Ascending aorta (tissue), 2 donors: ENCODE results near the gene TIMM22. TPM values are rescaled to one million over a fixed set of nuclear protein-coding genes. Genes with fewer than 3 reads are reported as not detected.

ENCODE experiments used
- DNase-seq, 2 donors: peaks; one replicate each; pipeline ENCODE4 v3.0.0-alpha.2; 2019; ENCODE audit warnings: low spot score in 2 of 2
- H3K27ac ChIP-seq, 2 donors: fragments of 200-600 bp; sonication (generic); one replicate each; pipeline ENCODE4 v1.5.1; 2016 to 2017; ENCODE audit warnings: mild to moderate bottlenecking in 1 of 2
- H3K27me3 ChIP-seq: fragments of 200-600 bp; sonication (generic); one replicate; pipeline ENCODE4 v1.5.1; 2017
- H3K36me3 ChIP-seq, 2 donors: fragments of 200-600 bp; sonication (generic); one replicate each; pipeline ENCODE4 v1.5.1; 2016
- H3K4me1 ChIP-seq, 2 donors: fragments of 200-600 bp; sonication (generic); one replicate each; pipeline ENCODE4 v1.5.1; 2016 to 2017; ENCODE audit warnings: mild to moderate bottlenecking in 1 of 2
- H3K4me3 ChIP-seq, 2 donors: fragments of 200-600 bp; sonication (generic); one replicate each; pipeline ENCODE4 v1.5.1; 2016 to 2017; ENCODE audit warnings: mild to moderate bottlenecking in 1 of 2
- H3K9me3 ChIP-seq, 2 donors: fragments of 200-600 bp; sonication (generic); one replicate each; pipeline ENCODE4 v1.5.1; 2016
- intact Hi-C: fragments of 100-400 bp; cut with DNase I; formaldehyde crosslinking; loops from one replicate; pipeline ENCODE4 v1.15.1; 2023
- total RNA-seq: library from RNA; depleted of rRNA; stranded (reverse); fragments of >200 nt; gene quantifications from one replicate; pipeline ENCODE4 v1.1.0, GENCODE V29; 2016
- TF ChIP-seq, protein P1 (sequence below), 3 experiments: fragments of 200-600 bp in 2 of 3; fragments of 450-650 bp in 1 of 3; sonication (generic) in 2 of 3; IDR thresholded peaks; one replicate each; pipeline ENCODE4 v1.5.1; 2016 to 2019; ENCODE audit warnings: antibody characterized with exemption in 3 of 3, mild to moderate bottlenecking in 1 of 3, moderate library complexity in 1 of 3

The TIMM22 gene
- total RNA-seq, 1 donor from 2014 or later = 12.1 TPM

- Histone ChIP-seq H3K4me1 (peaks cover 24 to 45% of the 10 kb centered on the region in 2 donors), H3K9me3 (no peaks in the 10 kb centered on the region), H3K27ac (peak overlapping the region; percentile 94), H3K36me3 (peaks cover 3 to 18% of the 10 kb centered on the region in 2 donors), H3K27me3 (no peaks in the 10 kb centered on the region), H3K4me3 (no peak overlapping the region)
- TF ChIP-seq, protein P1, sequence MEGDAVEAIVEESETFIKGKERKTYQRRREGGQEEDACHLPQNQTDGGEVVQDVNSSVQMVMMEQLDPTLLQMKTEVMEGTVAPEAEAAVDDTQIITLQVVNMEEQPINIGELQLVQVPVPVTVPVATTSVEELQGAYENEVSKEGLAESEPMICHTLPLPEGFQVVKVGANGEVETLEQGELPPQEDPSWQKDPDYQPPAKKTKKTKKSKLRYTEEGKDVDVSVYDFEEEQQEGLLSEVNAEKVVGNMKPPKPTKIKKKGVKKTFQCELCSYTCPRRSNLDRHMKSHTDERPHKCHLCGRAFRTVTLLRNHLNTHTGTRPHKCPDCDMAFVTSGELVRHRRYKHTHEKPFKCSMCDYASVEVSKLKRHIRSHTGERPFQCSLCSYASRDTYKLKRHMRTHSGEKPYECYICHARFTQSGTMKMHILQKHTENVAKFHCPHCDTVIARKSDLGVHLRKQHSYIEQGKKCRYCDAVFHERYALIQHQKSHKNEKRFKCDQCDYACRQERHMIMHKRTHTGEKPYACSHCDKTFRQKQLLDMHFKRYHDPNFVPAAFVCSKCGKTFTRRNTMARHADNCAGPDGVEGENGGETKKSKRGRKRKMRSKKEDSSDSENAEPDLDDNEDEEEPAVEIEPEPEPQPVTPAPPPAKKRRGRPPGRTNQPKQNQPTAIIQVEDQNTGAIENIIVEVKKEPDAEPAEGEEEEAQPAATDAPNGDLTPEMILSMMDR (IDR thresholded peaks at IDR 0.05) = no peak
- intact Hi-C loops = no loop called here
- DNase-seq = no peak
These were observed 24.2 kb downstream of the TIMM22 start for GRCh38 chr17:1021147-1021546.

DNA sequence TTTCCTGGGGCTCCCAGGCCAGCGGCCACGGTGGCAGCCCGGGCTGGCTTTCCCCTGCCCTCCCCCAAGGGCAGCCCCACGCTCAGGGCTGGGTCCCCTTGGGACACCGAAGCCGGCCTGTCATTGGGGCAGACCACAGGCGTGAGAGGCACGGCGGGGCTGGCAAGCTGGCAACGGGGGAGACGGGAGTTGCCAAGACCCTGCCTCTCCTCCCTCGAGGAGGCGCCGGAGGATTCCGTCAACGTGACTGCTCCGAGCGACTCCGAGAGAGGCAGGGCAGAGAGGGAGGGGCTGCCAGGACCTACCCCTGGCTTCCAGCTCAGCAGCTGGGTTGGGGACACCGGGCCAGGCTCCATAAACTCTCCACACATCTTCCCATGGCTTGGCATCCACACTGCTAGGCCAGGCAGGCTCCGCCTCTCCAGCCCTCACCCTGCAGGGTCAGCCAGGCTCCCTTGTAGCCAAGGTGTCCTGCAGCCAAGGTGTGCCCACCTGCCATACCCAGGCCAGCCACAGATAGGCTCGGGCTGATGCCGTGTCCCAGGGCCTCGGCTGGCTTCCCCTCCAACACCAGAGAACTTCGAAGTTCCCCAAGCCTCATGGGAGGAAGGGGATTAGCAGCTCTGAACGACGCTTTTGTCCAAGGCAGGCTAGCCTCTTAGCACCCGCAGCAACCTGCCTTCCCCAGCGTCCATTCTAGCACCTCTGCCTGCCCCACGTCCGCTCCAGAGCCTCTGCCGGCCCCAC is 25.5 kb downstream of the TIMM22 start:
- TF ChIP-seq, protein P1 (IDR thresholded peaks at IDR 0.05) = no peak

DNA sequence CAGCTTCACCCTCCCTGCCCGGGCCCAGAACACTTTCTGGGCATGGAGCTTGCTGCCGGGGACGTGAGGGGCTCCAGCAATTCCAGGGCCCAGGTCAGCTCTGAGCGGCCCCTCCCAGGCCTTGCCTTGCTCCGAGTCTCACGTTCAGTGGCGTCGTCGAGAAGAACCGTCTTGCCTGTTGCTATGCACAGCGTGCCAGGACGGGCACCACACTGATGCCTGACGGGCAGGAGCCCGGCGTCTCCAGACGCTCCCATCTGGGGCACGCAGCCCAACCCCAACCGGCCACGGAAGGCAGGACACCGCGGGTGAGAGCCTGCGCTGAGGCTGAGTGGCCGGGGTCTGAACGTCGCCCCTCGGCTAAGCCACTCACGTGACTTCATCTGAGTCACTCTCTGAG is 27.1 kb downstream of the TIMM22 start:
- Histone ChIP-seq H3K36me3 (peaks cover 3 to 17% of the 10 kb centered on the region in 2 donors), H3K27me3 (no peaks in the 10 kb centered on the region), H3K27ac (no peak overlapping the region), H3K4me3 (no peak overlapping the region), H3K4me1 (peaks cover 20 to 58% of the 10 kb centered on the region in 2 donors), H3K9me3 (no peaks in the 10 kb centered on the region)
- no peak for DNase-seq
- intact Hi-C loops = no loop called here
- TF ChIP-seq, protein P1 (IDR thresholded peaks at IDR 0.05) = no peak

More for the DNA sequence above, 25.5 kb downstream of the TIMM22 start:
- peak; percentile 63 to 91 for DNase-seq
- Histone ChIP-seq H3K4me1 (peaks cover 24 to 57% of the 10 kb centered on the region in 2 donors), H3K27me3 (no peaks in the 10 kb centered on the region), H3K9me3 (no peaks in the 10 kb centered on the region), H3K4me3 (peak overlapping the region in 1 of 2 donors; percentile 22), H3K36me3 (peaks cover 3 to 13% of the 10 kb centered on the region in 2 donors), H3K27ac (peak overlapping the region; percentile 94)
- intact Hi-C loops = no loop called here

- intact Hi-C loops = no loop called here
- Histone ChIP-seq H3K4me3 (no peak overlapping the region), H3K9me3 (no peaks in the 10 kb centered on the region), H3K27ac (peak overlapping the region in 1 of 2 donors; percentile 52), H3K36me3 (peaks cover 3 to 17% of the 10 kb centered on the region in 2 donors), H3K4me1 (peaks cover 15 to 60% of the 10 kb centered on the region in 2 donors), H3K27me3 (no peaks in the 10 kb centered on the region)
- no peak for DNase-seq
- TF ChIP-seq, protein P1 (IDR thresholded peaks at IDR 0.05) = no peak
These were observed 29.0 kb downstream of the TIMM22 start for GRCh38 chr17:1025733-1026598.

DNA sequence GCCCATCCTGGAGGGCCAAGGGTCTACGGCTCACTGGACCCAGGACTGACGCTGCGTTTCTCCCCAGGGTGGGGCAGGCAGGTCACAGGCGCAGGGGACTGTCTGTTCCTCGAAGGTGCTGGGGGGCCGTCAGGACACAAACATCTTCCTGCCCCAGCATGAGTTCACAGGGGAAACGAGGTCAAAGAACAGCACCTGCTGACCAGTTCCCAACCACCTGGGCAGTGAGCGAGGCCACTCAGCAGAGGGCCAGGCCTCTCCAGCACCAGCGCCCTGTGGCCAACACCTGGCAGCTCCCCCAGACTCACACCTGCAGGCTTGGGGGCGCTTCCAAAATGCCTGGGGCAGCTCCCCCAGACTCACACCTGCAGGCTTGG is 29.7 kb downstream of the TIMM22 start:
- Histone ChIP-seq H3K36me3 (peaks cover 3 to 17% of the 10 kb centered on the region in 2 donors), H3K27me3 (no peaks in the 10 kb centered on the region), H3K4me1 (peaks cover 15 to 60% of the 10 kb centered on the region in 2 donors), H3K9me3 (no peaks in the 10 kb centered on the region), H3K27ac (peak overlapping the region in 1 of 2 donors; percentile 52), H3K4me3 (no peak overlapping the region)
- intact Hi-C loops = no loop called here
- TF ChIP-seq, protein P1 (IDR thresholded peaks at IDR 0.05) = no peak
- no peak for DNase-seq
